ENCODE results near the gene FSTL4. TPM values are rescaled to one million over a fixed set of nuclear protein-coding genes. Genes with fewer than 3 reads are reported as not detected.

Gene FSTL4
- total and polyA plus RNA-seq, 2 donors (not counting 1 experiment from before 2014, with no cell fraction given): 0.31 to 6.7 TPM

GRCh38 chr5:133277744-133278143 is 334.6 kb downstream of the FSTL4 start:
- ChIA-PET CTCF (no interaction called here), POLR2A (no interaction called here)
- Histone ChIP-seq H3K27ac (ENCODE audit: low read length in 2 of 2) (no peak overlapping the region), H3K4me3 (ENCODE audit: control extremely low read depth in 1 of 5, extremely low read depth in 1 of 5, insufficient read depth in 1 of 5, low read depth in 2 of 5, low read length in 4 of 5) (no peak overlapping the region), H3K9me3 (ENCODE audit: control extremely low read depth in 1 of 3, control insufficient read depth in 2 of 3, insufficient read depth in 1 of 3, low read length in 2 of 3) (no peaks in the 10 kb centered on the region), H3K4me2 (replicated peaks; ENCODE audit: low read depth, low read length, poor library complexity, severe bottlenecking) (no peak overlapping the region), H3K79me2 (ENCODE audit: control insufficient read depth, insufficient read depth, low read length) (no peaks in the 10 kb centered on the region), H2AFZ (ENCODE audit: insufficient read depth, low read depth, low read length, poor library complexity, severe bottlenecking) (no peak overlapping the region), H3K27me3 (replicated peaks in 1 of 4; ENCODE audit: control extremely low read depth in 1 of 4, control insufficient read depth in 3 of 4, insufficient read depth in 4 of 4, low read length in 3 of 4) (no peaks in the 10 kb centered on the region), H4K20me1 (ENCODE audit: control insufficient read depth, insufficient read depth, low read length, poor library complexity, severe bottlenecking) (no peaks in the 10 kb centered on the region), H3K9ac (ENCODE audit: low read length) (no peak overlapping the region), H3K36me3 (replicated peaks in 1 of 2; ENCODE audit: control extremely low read depth in 1 of 2, control insufficient read depth in 1 of 2, extremely low read depth in 1 of 2, insufficient read depth in 2 of 2, low read length in 1 of 2) (no peaks in the 10 kb centered on the region), H3K4me1 (ENCODE audit: control insufficient read depth in 2 of 2, insufficient read depth in 2 of 2, low read length in 2 of 2) (no peaks in the 10 kb centered on the region)
- H3K4me1 Mint-ChIP-seq: no peaks in the 10 kb centered on the region
- TF ChIP-seq, protein P1, sequence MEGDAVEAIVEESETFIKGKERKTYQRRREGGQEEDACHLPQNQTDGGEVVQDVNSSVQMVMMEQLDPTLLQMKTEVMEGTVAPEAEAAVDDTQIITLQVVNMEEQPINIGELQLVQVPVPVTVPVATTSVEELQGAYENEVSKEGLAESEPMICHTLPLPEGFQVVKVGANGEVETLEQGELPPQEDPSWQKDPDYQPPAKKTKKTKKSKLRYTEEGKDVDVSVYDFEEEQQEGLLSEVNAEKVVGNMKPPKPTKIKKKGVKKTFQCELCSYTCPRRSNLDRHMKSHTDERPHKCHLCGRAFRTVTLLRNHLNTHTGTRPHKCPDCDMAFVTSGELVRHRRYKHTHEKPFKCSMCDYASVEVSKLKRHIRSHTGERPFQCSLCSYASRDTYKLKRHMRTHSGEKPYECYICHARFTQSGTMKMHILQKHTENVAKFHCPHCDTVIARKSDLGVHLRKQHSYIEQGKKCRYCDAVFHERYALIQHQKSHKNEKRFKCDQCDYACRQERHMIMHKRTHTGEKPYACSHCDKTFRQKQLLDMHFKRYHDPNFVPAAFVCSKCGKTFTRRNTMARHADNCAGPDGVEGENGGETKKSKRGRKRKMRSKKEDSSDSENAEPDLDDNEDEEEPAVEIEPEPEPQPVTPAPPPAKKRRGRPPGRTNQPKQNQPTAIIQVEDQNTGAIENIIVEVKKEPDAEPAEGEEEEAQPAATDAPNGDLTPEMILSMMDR (IDR thresholded peaks at IDR 0.05): no peak
- TF ChIP-seq EZH2 (IDR thresholded peaks at IDR 0.05; ENCODE audit: borderline replicate concordance, insufficient read depth, low read depth, low read length, poor library complexity, severe bottlenecking): no peak
- DNase-seq (no peak), ATAC-seq (ENCODE audit: low read depth) (no peak)
- 97% methylated on average over 7 of the region's 8 CpGs for WGBS (ENCODE audit: insufficient coverage)
- no peaks in the 10 kb centered on the region for H3K27me3 Mint-ChIP-seq
- no peaks in the 10 kb centered on the region for H3K9me3 Mint-ChIP-seq (ENCODE audit: insufficient read depth)
- no peak overlapping the region for H3K27ac Mint-ChIP-seq
- intact Hi-C loops (cut with micrococcal nuclease): no loop called here
- no peak overlapping the region for H3K4me3 Mint-ChIP-seq

- ChIA-PET POLR2A (no interaction called here), CTCF (interaction anchor here (0.7 kb wide), 1 partner anchor 482 kb away, joined by 3 read pairs; no protein-coding TSS in a partner anchor)
- Mint-ChIP-seq H3K27me3 (no peaks in the 10 kb centered on the region), H3K27ac (no peak overlapping the region), H3K4me3 (no peak overlapping the region), H3K4me1 (no peaks in the 10 kb centered on the region), H3K9me3 (ENCODE audit: insufficient read depth) (no peaks in the 10 kb centered on the region)
- Histone ChIP-seq H3K27ac (ENCODE audit: low read length in 2 of 2) (no peak overlapping the region), H3K36me3 (replicated peaks in 1 of 2; ENCODE audit: control extremely low read depth in 1 of 2, control insufficient read depth in 1 of 2, extremely low read depth in 1 of 2, insufficient read depth in 2 of 2, low read length in 1 of 2) (no peaks in the 10 kb centered on the region), H3K9me3 (ENCODE audit: control extremely low read depth in 1 of 3, control insufficient read depth in 2 of 3, insufficient read depth in 1 of 3, low read length in 2 of 3) (no peaks in the 10 kb centered on the region), H3K27me3 (replicated peaks in 1 of 4; ENCODE audit: control extremely low read depth in 1 of 4, control insufficient read depth in 3 of 4, insufficient read depth in 4 of 4, low read length in 3 of 4) (no peaks in the 10 kb centered on the region), H3K4me1 (ENCODE audit: control insufficient read depth in 2 of 2, insufficient read depth in 2 of 2, low read length in 2 of 2) (no peaks in the 10 kb centered on the region), H2AFZ (ENCODE audit: insufficient read depth, low read depth, low read length, poor library complexity, severe bottlenecking) (no peak overlapping the region), H4K20me1 (ENCODE audit: control insufficient read depth, insufficient read depth, low read length, poor library complexity, severe bottlenecking) (no peaks in the 10 kb centered on the region), H3K9ac (ENCODE audit: low read length) (no peak overlapping the region), H3K4me2 (replicated peaks; ENCODE audit: low read depth, low read length, poor library complexity, severe bottlenecking) (no peak overlapping the region), H3K4me3 (ENCODE audit: control extremely low read depth in 1 of 5, extremely low read depth in 1 of 5, insufficient read depth in 1 of 5, low read depth in 2 of 5, low read length in 4 of 5) (no peak overlapping the region), H3K79me2 (ENCODE audit: control insufficient read depth, insufficient read depth, low read length) (no peaks in the 10 kb centered on the region)
- TF ChIP-seq, protein P1 (IDR thresholded peaks at IDR 0.05): no peak
- no peak for TF ChIP-seq EZH2 (IDR thresholded peaks at IDR 0.05; ENCODE audit: borderline replicate concordance, insufficient read depth, low read depth, low read length, poor library complexity, severe bottlenecking)
- DNase-seq (no peak), ATAC-seq (ENCODE audit: low read depth) (no peak)
- WGBS (ENCODE audit: insufficient coverage): 95% methylated on average over 4 of the region's 4 CpGs
- intact Hi-C loops (cut with micrococcal nuclease): no loop called here
These were observed 336.2 kb downstream of the FSTL4 start for GRCh38 chr5:133276171-133276570.

Measured in B cell (primary cell).